Measurements from ENCODE around the gene SLC4A8.
"Not testable (repeated sequence)": the region's sequence is repeated elsewhere in the genome, so short reads cannot be mapped to it uniquely, and the experiment has no call there.

SLC4A8 gene

DNA sequence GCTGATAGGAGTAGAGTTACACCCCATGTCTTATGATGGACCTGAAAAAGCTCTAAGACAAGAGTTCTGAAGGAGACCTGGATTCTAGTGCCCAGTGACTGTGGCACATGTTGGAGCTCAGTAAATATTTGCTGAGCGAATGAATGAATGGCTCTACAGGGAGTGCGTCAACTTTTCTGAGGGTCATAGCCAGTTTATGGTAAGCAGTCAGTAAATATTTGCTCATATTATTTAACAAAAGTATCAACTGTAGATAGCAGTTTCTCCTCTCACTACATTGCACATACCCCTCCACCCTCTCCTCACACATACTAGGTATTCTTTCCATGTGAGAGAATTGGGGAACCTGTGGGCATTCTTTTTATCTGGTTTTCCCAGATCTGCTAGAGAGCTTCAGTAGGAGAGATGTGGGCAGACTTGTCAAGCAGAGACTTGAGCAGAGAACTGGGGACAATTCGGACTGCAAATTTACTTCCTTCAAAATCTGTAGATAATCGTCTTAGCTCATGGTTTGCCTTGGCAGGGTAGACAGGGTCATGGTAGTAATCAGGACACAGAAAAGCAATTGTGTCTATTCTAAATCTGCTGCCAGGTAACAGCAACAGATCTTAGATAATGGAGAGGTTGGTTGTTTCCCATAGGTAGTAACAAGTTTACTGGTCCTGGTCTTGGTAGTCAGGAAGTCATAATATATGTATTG lies 5.7 kb downstream of the SLC4A8 start:
- DNase-seq, result no peak

- DNase-seq, result no peak
These were observed 8.3 kb downstream of the SLC4A8 start for GRCh38 chr12:51432921-51433320.

DNA sequence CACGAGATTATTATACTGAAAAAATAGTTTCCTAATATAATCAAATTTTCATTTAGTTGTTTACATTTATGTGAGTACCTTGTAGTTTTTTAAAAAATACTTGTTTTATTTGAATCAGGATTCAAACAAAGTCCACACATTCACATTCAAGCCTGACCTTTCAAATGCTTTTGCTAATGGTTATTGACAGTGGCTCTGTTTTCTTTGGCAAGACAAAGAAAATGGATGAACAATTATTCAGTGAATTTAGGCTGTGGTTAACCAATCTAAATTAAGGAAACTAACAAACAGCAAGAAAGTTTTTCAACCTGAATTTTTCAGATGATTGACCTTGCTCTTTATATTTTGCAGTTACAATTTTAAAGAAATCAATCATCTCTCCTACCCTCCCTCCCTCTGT lies 9.7 kb downstream of the SLC4A8 start:
- no peak for DNase-seq

GRCh38 chr12:51437431-51437830 lies 12.8 kb downstream of the SLC4A8 start:
- DNase-seq, result no peak

DNA sequence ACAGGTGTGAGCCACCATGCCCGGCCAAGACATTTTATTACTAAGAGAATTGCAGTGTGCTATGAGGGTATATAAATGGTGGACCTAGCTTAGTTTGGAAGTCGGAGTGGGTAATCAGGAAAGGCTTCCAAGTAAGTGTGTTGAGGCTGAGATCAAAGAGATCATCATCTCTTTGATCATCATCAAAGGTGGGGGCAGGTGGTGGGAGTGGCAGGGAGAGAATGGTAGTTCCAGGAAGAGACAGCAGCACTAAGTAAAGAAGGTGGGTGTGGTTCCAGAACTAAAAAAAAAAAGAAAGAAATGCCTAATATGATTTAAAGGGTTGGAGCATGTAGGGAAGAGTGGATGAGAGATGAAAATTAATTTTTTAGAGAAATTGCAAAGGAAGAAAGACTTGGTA lies 14.7 kb downstream of the SLC4A8 start:
- DNase-seq, result no peak

GRCh38 chr12:51441583-51441982 lies 17.0 kb downstream of the SLC4A8 start:
- no peak for DNase-seq

DNA sequence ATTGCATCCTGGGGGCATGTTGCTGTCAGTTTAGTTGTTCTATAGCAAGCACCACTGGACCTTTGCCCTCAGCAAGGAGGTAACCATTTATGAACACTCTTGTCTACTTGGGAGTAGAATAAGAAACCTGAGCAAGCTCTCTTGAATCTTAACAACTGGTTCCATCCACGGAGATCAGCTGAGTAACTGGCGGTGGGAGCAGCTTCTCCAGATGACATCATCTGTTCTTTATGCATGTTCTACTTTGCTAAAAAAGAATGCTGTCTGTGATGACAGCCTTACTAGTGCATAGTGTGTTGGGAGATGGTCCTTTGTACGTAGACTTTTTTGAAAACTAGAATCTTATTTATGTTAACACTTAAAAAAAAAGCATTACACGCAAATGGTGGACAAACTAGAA lies 17.7 kb downstream of the SLC4A8 start:
- DNase-seq, result no peak

GRCh38 chr12:51443573-51443972 lies 18.9 kb downstream of the SLC4A8 start:
- DNase-seq, result no peak

DNA sequence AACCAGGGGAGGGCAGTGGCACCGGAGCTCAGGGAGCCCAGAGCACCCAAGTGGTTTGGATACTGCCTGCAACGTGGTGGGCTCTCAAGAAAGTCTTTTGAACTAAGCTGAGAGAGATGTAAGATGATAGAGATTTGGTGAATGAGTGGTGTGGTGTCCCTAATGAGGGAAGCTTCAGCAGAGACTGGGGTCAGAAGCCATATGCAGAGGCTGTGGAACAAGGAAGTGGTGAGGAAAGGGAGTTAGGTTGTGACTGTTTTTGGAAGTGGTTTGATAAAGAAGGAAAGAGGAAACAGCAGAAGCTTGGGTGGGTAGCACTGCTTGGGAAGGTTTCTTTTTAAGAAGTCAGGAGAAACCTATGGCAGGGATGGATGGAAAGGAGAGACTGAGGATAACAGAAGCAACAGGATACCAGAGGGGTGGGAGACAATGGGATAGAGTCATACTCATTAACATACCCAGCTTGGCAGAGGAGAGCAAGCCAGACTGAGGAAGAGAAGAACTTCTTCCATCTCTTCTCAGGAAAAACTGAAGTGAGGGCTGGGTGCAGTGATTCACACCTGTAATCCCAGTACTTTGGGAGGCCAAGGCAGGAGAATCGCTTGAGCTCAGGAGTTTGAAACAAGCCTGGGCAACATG lies 24.1 kb downstream of the SLC4A8 start:
- DNase-seq, result no peak

GRCh38 chr12:51449580-51450246 lies 25.1 kb downstream of the SLC4A8 start:
- no peak for DNase-seq

GRCh38 chr12:51450333-51450732 lies 25.7 kb downstream of the SLC4A8 start:
- DNase-seq, result no peak

DNA sequence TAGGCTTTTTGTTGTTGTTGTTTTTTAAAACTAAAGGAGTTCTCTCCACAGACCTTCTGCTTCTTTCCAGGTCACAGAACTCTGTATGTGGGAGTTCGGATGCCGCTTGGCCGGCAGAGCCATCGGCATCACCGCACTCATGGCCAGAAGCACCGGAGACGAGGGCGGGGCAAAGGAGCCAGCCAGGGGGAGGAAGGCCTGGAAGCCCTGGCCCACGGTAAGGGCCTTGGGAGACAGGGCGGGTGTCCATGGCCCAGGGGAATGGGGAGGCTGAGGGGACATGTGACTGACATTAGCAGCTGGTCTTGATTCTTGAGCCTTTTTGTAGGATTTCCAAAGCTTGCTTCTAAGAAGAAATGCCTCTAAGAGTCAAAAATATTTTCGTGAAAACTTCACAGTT lies 26.2 kb downstream of the SLC4A8 start:
- DNase-seq, result no peak

GRCh38 chr12:51454016-51454415 lies 29.4 kb downstream of the SLC4A8 start:
- DNase-seq, result not testable (repeated sequence)

DNA sequence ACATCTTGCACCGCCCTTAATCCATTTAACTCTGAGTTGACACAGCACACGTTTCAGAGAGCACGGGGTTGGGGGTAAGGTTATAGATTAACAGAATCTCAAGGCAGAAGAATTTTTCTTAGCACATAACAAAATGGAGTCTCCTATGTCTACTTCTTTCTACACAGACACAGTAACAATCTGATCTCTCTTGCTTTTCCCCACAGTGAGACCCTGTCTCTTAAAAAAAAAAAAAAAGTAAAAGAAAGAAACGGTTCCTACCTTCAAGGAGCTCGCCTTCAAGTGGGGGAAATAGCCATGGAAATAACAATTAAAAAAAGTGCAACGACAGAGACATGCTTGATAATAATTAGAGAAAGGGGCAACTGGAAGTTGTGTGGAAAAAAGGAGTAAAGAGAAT lies 30.4 kb downstream of the SLC4A8 start:
- not testable (repeated sequence) for DNase-seq

DNA sequence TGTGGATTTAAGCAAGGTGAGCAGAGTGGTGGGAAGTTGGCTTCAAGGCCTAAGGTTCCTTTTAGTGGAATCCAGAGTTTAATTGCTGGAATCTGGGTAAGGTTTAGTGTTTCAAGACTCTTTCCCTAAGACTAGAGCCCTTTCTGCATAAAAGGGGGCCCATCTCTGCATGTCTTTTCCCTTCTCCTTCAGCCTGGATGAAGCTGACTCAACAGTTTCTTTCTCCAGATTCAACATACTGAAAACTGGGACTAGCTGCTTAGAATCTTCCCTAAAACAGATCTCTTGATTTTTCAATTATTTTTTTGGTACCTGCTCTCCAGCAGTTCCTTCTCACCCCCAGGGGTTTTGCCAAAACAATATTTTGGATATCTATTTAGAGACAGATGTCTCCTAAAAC lies 34.0 kb downstream of the SLC4A8 start:
- DNase-seq, result no peak

DNA sequence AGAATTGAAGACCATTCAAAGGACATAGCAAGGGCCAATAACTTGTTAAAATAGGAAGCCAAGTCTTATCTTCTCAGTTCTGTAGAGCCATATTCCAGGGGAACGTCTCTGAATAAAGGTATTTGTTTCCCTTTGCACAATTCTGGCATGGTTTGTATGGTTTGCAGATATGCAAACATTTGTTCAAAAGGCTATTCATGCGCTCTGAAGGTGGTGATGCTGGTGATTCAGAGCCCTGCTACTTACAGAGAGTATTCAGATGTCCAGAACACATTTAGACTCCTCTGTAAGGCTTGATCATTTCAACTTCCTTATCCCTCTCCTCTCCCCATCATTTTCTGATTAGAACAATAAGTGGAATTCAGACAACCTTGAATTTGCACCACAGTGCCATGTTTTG lies 35.9 kb downstream of the SLC4A8 start:
- no peak for DNase-seq

DNA sequence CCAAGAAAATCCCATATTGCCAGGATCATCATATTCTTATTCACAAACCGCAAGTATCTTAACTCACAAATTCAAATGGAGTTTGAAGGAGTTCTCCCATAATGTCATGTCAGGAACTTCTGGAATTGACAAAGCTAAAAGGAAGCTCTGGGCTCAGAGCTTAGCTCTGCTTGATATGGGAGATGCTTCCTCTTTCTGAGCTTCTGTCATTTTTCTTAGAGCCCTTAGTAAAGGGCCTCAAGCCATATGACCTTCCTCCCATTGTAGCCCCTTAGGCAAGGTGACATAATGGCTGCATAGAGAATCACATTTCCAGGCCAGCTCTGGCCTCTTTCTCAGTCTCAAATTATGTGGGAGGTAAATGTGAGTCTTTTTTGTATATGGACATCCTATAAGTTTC lies 40.9 kb downstream of the SLC4A8 start:
- no peak for DNase-seq

DNA sequence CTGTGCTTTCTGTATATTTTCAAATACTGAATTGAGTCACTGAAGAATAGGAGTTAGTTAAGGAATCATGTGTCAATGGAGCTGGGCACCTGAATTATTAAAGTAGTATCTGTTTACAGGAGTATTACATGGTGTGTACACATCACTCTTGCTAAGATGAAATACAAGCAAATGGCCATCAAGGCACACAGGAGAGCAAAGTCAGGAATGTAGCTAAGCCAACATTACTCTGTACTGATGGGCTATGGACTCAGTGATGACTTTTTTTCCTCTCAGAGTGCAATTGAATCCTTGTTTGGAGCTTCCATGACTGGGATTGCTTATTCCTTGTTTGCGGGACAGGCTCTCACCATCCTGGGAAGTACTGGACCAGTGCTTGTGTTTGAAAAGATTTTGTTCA lies 45.5 kb downstream of the SLC4A8 start:
- no peak for DNase-seq

DNA sequence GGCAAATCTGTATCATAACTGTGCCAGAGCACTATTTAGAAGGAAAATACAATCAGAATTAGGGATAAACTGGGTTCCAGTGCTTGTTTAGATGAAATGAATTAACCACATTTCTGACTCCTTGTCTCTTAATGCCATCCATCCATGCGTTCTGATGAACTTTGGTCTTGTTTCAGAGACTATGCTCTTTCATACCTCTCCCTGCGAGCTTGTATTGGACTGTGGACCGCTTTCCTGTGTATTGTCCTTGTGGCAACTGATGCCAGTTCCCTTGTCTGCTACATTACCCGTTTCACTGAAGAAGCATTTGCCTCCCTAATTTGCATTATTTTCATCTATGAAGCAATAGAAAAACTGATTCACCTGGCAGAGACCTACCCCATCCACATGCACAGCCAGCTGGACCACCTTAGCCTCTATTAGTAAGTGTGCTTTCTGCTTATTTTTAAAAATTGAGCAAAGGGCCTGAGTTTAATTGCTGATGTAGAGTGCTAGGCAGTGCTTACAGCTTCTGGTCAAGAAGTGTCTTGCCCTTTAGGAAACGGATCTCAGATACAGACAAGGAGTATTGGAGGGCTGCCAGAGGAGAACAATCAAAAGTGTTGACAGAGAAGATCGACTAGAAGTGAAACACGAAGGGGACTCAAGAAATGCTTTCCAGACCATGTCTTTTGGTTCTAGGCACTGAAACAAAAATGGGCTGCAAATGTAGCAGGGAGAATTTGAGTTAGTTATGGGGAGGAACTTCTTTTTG lies 46.7 kb downstream of the SLC4A8 start:
- no peak for DNase-seq

DNA sequence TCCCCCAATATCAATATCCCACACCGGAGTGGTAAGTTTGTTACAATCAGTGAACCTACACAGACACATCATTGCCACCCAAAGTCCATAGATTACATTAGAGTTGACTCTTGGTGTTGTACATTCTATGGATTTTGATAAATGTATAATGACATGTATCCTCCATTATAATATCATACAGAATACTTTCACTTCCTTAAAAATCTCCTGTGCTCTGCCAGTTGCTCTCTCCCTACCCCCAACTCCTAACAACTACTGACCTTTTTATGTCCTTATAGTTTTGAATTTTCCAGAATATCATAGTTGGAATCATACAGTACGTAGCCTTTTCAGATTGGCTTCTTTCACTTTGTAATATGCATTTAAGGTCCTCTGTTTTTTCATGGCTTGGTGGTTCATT lies 48.4 kb downstream of the SLC4A8 start:
- DNase-seq, result no peak

- DNase-seq, result no peak
These were observed 49.3 kb downstream of the SLC4A8 start for GRCh38 chr12:51473947-51474346.

DNA sequence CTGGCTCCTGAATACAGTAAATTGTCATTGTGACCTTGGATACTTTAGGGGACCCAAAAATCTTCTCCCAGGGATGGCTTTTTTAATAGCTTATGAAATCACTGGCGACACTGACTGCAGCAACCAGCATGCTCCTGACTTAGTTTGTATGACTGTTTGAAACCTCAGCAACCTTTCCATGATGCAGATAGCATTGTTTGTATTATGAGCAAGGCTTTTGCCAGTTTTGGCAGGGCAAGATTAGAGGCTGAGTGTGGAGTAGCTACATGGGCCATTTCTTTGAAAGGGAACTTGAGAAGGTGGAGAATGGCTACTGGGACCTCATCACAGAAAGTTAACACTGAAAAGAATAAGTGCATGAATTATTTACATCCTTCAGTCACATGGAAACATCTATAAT lies 50.9 kb downstream of the SLC4A8 start:
- DNase-seq, result no peak

DNA sequence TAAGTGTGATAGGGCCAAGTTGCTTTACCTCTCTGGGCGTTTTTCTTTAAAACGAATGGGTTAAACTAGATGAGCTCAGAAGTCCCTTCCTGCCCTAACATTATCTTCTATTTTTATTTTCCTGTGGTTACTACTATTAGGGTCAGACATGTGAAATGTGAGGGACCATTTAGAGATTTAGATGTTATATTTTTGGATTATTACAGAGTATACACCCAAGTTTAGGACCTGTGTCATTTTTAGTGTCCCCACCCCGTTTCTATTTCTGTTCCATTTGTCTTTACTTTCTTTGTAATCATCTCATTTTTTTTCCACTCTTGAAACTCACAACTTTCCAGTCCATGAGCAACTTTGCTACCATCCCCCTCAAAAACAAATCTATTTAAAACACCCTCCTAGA lies 56.3 kb downstream of the SLC4A8 start:
- DNase-seq, result no peak
